GM12873 (cell line): ENCODE data around the gene AKAP1.

ENCODE experiments used
- CTCF ChIP-seq: IDR thresholded peaks from 2 replicates; pipeline ENCODE4 v1.5.1; 2012; ENCODE audit warnings: low read depth, mild to moderate bottlenecking, moderate library complexity, low read length, control low read depth; ENCODE audit not compliant: insufficient read depth; ENCODE audit errors: missing control alignments

The AKAP1 gene

GRCh38 chr17:57111386-57111785 lies 26.3 kb downstream of the AKAP1 start:
- no peak for TF ChIP-seq CTCF

- no peak for TF ChIP-seq CTCF
These were observed 28.0 kb downstream of the AKAP1 start for GRCh38 chr17:57113011-57113410.

GRCh38 chr17:57113656-57114055 lies 28.6 kb downstream of the AKAP1 start:
- TF ChIP-seq CTCF: no peak

- peak; percentile 97 for TF ChIP-seq CTCF
These were observed 29.1 kb downstream of the AKAP1 start for GRCh38 chr17:57114085-57114673.

- TF ChIP-seq CTCF: no peak
These were observed 30.3 kb downstream of the AKAP1 start for GRCh38 chr17:57115377-57115776.

GRCh38 chr17:57115916-57116315 lies 30.9 kb downstream of the AKAP1 start:
- no peak for TF ChIP-seq CTCF

GRCh38 chr17:57117798-57118197 lies 32.8 kb downstream of the AKAP1 start:
- TF ChIP-seq CTCF: no peak
